Measurements from ENCODE around the gene SLC25A5. TPM values are rescaled to one million over a fixed set of nuclear protein-coding genes. Genes with fewer than 3 reads are reported as not detected.

Gene SLC25A5
- total and polyA plus RNA-seq, 11 donors = 48.7 to 590 (median 176) TPM

DNA sequence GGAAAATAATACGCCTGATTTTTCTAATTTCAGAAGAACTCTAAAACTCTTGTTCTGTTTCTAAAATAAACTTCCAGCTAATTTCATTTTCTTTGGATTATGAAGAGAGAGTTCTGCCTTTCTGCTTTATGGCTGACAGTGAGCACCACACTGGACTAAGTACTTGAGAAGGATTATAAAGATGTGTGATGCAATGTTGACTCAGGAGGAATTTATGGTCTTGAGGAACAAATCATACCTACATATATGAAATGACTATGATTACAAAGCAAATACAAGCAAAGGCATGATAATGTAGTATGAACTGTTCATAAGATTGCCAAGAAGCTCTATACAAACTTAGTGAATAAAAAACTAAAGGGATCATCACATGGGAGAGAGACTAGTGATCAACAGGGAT is 13.0 kb upstream of the SLC25A5 start:
- no peaks in the 10 kb centered on the region for H3K9me3 ChIP-seq
- intact Hi-C loops (cut with DNase I) = no loop called here
- H3K27ac ChIP-seq = no peak overlapping the region
- no peak overlapping the region for H3K4me3 ChIP-seq
- no peaks in the 10 kb centered on the region for H3K4me1 ChIP-seq
- H3K36me3 ChIP-seq = peaks cover 0 to 9% (median 0%) of the 10 kb centered on the region in 9 donors
- TF ChIP-seq POLR2A (IDR thresholded peaks at IDR 0.05) = no peak
- TF ChIP-seq, protein P1, sequence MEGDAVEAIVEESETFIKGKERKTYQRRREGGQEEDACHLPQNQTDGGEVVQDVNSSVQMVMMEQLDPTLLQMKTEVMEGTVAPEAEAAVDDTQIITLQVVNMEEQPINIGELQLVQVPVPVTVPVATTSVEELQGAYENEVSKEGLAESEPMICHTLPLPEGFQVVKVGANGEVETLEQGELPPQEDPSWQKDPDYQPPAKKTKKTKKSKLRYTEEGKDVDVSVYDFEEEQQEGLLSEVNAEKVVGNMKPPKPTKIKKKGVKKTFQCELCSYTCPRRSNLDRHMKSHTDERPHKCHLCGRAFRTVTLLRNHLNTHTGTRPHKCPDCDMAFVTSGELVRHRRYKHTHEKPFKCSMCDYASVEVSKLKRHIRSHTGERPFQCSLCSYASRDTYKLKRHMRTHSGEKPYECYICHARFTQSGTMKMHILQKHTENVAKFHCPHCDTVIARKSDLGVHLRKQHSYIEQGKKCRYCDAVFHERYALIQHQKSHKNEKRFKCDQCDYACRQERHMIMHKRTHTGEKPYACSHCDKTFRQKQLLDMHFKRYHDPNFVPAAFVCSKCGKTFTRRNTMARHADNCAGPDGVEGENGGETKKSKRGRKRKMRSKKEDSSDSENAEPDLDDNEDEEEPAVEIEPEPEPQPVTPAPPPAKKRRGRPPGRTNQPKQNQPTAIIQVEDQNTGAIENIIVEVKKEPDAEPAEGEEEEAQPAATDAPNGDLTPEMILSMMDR (IDR thresholded peaks at IDR 0.05) = no peak
- peaks cover 0 to 2% (median 0%) of the 10 kb centered on the region in 9 donors for H3K27me3 ChIP-seq
- no peak for ATAC-seq
- 89 to 100% (median 99%) methylated on average over 1 of the region's 1 CpG for WGBS, 4 donors
- no peak for DNase-seq

DNA sequence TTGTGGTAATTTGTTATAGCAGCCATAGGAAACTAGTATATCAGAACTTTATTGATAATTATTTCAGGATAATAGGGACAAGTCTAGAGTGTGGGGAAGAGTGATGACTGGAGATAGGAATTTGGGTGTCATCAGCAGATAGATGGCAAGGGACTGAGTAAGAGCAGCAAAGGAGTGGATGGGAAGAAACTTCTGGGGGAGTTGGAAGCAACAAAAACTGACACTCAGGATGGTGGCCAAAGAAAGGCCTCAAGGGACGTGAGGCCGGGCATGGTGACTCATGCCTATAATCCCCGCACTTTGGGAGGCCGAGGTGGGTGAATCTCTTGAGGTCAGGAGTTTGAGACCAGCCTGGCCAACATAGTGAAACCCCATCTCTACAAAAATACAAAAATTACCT is 9.1 kb upstream of the SLC25A5 start:
- Histone ChIP-seq H3K4me3 (no peak overlapping the region), H3K27me3 (no peaks in the 10 kb centered on the region), H3K27ac (no peak overlapping the region), H3K9me3 (no peaks in the 10 kb centered on the region), H3K36me3 (no peaks in the 10 kb centered on the region), H3K4me1 (no peaks in the 10 kb centered on the region)
- ATAC-seq = no peak
- intact Hi-C loops (cut with DNase I) = no loop called here
- WGBS, 4 donors = 62 to 79% (median 77%) methylated on average over 4 of the region's 4 CpGs
- DNase-seq = no peak
- TF ChIP-seq, protein P1 (IDR thresholded peaks at IDR 0.05) = no peak
- no peak for TF ChIP-seq POLR2A (IDR thresholded peaks at IDR 0.05)

- WGBS, 4 donors = 81 to 95% (median 93%) methylated on average over 3 of the region's 3 CpGs
- no peak for ATAC-seq
- Histone ChIP-seq H3K9me3 (no peaks in the 10 kb centered on the region), H3K27me3 (no peaks in the 10 kb centered on the region), H3K4me3 (no peak overlapping the region), H3K36me3 (peaks cover 0 to 12% (median 7%) of the 10 kb centered on the region in 9 donors), H3K4me1 (peaks cover 0 to 11% (median 0%) of the 10 kb centered on the region in 12 donors), H3K27ac (no peak overlapping the region)
- DNase-seq = no peak
- TF ChIP-seq, protein P1 (IDR thresholded peaks at IDR 0.05) = no peak
- no peak for TF ChIP-seq POLR2A (IDR thresholded peaks at IDR 0.05)
- intact Hi-C loops (cut with DNase I) = loop anchor here in 2 of 10 donors (5.0 to 10.0 kb wide), 2 partner anchors 38 to 231 kb away; partner anchors contain the start of gene PGRMC1 (in 1 of the 2)
Measured at GRCh38 chrX:119465555-119465954, 2.7 kb upstream of the SLC25A5 start.

- TF ChIP-seq, protein P1 (IDR thresholded peaks at IDR 0.05) = no peak
- TF ChIP-seq POLR2A (IDR thresholded peaks at IDR 0.05) = no peak
- H3K27me3 ChIP-seq = no peaks in the 10 kb centered on the region
- WGBS, 4 donors = 86 to 91% (median 87%) methylated on average over 3 of the region's 3 CpGs
- H3K27ac ChIP-seq = no peak overlapping the region
- no peaks in the 10 kb centered on the region for H3K9me3 ChIP-seq
- intact Hi-C loops (cut with DNase I) = loop anchor here in 2 of 10 donors (5.0 to 10.0 kb wide), 2 partner anchors 40 to 232 kb away; partner anchors contain the start of gene PGRMC1 (in 1 of the 2)
- no peak for ATAC-seq
- DNase-seq = no peak
- H3K4me3 ChIP-seq = no peak overlapping the region
- peaks cover 0 to 16% (median 0%) of the 10 kb centered on the region in 12 donors for H3K4me1 ChIP-seq
- H3K36me3 ChIP-seq = peaks cover 0 to 26% (median 16%) of the 10 kb centered on the region in 9 donors
Measured at GRCh38 chrX:119466970-119467369, 1.3 kb upstream of the SLC25A5 start.

All from heart left ventricle (tissue), 16 donors.